ENCODE measurements around the gene PER2.

GRCh38 chr2:238262496-238263122, 25.8 kb downstream of the PER2 start:
- no peak for TF ChIP-seq CTCF (IDR thresholded peaks at IDR 0.05)
- no peak for TF ChIP-seq POLR2A (IDR thresholded peaks at IDR 0.05)
